NB4 (cell line): ENCODE results near the gene OR3A2.
"Not testable (repeated sequence)": the region's sequence is repeated elsewhere in the genome, so short reads cannot be mapped to it uniquely, and the experiment has no call there.

Source experiments
- DNase-seq: peaks from one replicate; pipeline ENCODE4 v3.0.0; 2010; ENCODE audit warnings: low read depth
- H3K4me3 ChIP-seq: one replicate; pipeline ENCODE4 v1.5.1; 2011; ENCODE audit warnings: mild to moderate bottlenecking, low read depth, low read length, moderate library complexity
- CTCF ChIP-seq: IDR thresholded peaks from one replicate; pipeline ENCODE4 v1.5.1; 2012; ENCODE audit warnings: low read depth, low read length
- MAX ChIP-seq: IDR thresholded peaks from 2 replicates; pipeline ENCODE4 v1.6.1; 2011; ENCODE audit warnings: low read depth, low read length
- MYC ChIP-seq: IDR thresholded peaks from 2 replicates; pipeline ENCODE4 v1.6.1; 2011; ENCODE audit warnings: low read depth, low read length
- POLR2A ChIP-seq: IDR thresholded peaks from 2 replicates; pipeline ENCODE4 v1.6.1; 2011; ENCODE audit warnings: mild to moderate bottlenecking; ENCODE audit not compliant: insufficient read length; ENCODE audit errors: extremely low read depth

Gene OR3A2

GRCh38 chr17:3385869-3386816 lies at the start of gene OR3A2:
Gene OR3A2 (minus strand): TSS chr17:3386308.
- TF ChIP-seq MYC (no peak), POLR2A (no peak), CTCF (no peak), MAX (no peak)
- no peak for DNase-seq
- H3K4me3 ChIP-seq, result no peak within 1 kb of the TSS

GRCh38 chr17:3433741-3434140 lies 47.6 kb upstream of the OR3A2 start, which contains the start of gene OR1E2:
Gene OR1E2 (minus strand): TSS chr17:3433841. CDS start chr17:3433841, 0 bp downstream.
- TF ChIP-seq MYC (no peak), POLR2A (no peak), MAX (no peak), CTCF (no peak)
- no peak within 1 kb of the TSS for H3K4me3 ChIP-seq
- no peak for DNase-seq

GRCh38 chr17:3433215-3433614 lies 47.1 kb upstream of the OR3A2 start:
- peak; percentile 65 for DNase-seq
- not testable (repeated sequence) for H3K4me3 ChIP-seq
- peak; percentile 72 for TF ChIP-seq MYC
- TF ChIP-seq MAX, result peak; percentile 72

- DNase-seq, result no peak
- no peak for TF ChIP-seq POLR2A
- TF ChIP-seq CTCF, result no peak
- TF ChIP-seq MYC, result no peak
- TF ChIP-seq MAX, result no peak
- no peak overlapping the region for H3K4me3 ChIP-seq
Observed at GRCh38 chr17:3418222-3418621, 32.1 kb upstream of the OR3A2 start.

- DNase-seq, result no peak
- no peak overlapping the region for H3K4me3 ChIP-seq
Observed at GRCh38 chr17:3415610-3416009, 29.5 kb upstream of the OR3A2 start.

GRCh38 chr17:3412216-3412615 lies 26.1 kb upstream of the OR3A2 start:
- H3K4me3 ChIP-seq, DNase-seq: not testable (repeated sequence)

More at GRCh38 chr17:3415610-3416009, 29.5 kb upstream of the OR3A2 start:
- no peak for TF ChIP-seq CTCF

GRCh38 chr17:3411070-3411469 lies 25.0 kb upstream of the OR3A2 start, which contains the start of gene OR3A3:
Gene OR3A3 (plus strand): TSS chr17:3411370.
- no peak for TF ChIP-seq MAX
- no peak for TF ChIP-seq MYC
- TF ChIP-seq POLR2A, result no peak
- TF ChIP-seq CTCF, result no peak
- DNase-seq, result no peak

GRCh38 chr17:3403856-3404255 lies 17.7 kb upstream of the OR3A2 start:
- not testable (repeated sequence) for DNase-seq, H3K4me3 ChIP-seq

More at GRCh38 chr17:3411070-3411469, 25.0 kb upstream of the OR3A2 start, which contains the start of gene OR3A3:
- H3K4me3 ChIP-seq, result no peak within 1 kb of the TSS
